MM.1S (cell line): ENCODE data around the gene TUT7.
"Not testable (repeated sequence)": the region's sequence is repeated elsewhere in the genome, so short reads cannot be mapped to it uniquely, and the experiment has no call there.

Experiments used
- DNase-seq: peaks from one replicate; pipeline ENCODE4 v3.0.0-alpha.2; 2015
- H2AFZ ChIP-seq: fragments of 300-600 bp; sonication (generic); 2 replicates; pipeline ENCODE4 v1.6.0; 2016; ENCODE audit warnings: antibody characterized with exemption, low read length
- H3F3A ChIP-seq: fragments of 300-600 bp; sonication (generic); 2 replicates; pipeline ENCODE4 v1.6.1; 2016; ENCODE audit warnings: mild to moderate bottlenecking, antibody characterized with exemption, low read length, moderate library complexity, mixed read lengths; ENCODE audit not compliant: insufficient read depth
- H3K27ac ChIP-seq: fragments of 300-600 bp; sonication (generic); 2 replicates; pipeline ENCODE4 v1.5.1; 2016; ENCODE audit warnings: mild to moderate bottlenecking, low read length
- H3K27me3 ChIP-seq: fragments of 300-600 bp; sonication (generic); replicated peaks from 2 replicates; pipeline ENCODE4 v1.6.0; 2016; ENCODE audit warnings: low read length; ENCODE audit not compliant: insufficient read depth
- H3K36me3 ChIP-seq: fragments of 300-600 bp; sonication (generic); replicated peaks from 2 replicates; pipeline ENCODE4 v1.6.1; 2016; ENCODE audit warnings: mild to moderate bottlenecking, low read length, mixed read lengths; ENCODE audit not compliant: insufficient read depth
- H3K4me1 ChIP-seq: fragments of 300-600 bp; sonication (generic); 2 replicates; pipeline ENCODE4 v1.6.1; 2016; ENCODE audit warnings: low read length, mixed read lengths
- H3K4me2 ChIP-seq: fragments of 300-600 bp; sonication (generic); 2 replicates; pipeline ENCODE4 v1.6.0; 2016; ENCODE audit warnings: low read depth, low read length
- H3K4me3 ChIP-seq: fragments of 300-600 bp; sonication (generic); 2 replicates; pipeline ENCODE4 v1.5.1; 2016; ENCODE audit warnings: low read length, mixed read lengths
- H3K79me2 ChIP-seq: fragments of 300-600 bp; sonication (generic); 2 replicates; pipeline ENCODE4 v1.6.1; 2016; ENCODE audit warnings: mixed run types, low read length, mixed read lengths
- H3K9ac ChIP-seq: fragments of 300-600 bp; sonication (generic); 2 replicates; pipeline ENCODE4 v1.6.1; 2016; ENCODE audit warnings: low read length, mixed read lengths
- H3K9me2 ChIP-seq: fragments of 300-600 bp; sonication (generic); replicated peaks from 2 replicates; pipeline ENCODE4 v1.6.1; 2016; ENCODE audit warnings: mild to moderate bottlenecking, low read length, mixed read lengths; ENCODE audit not compliant: insufficient read depth
- H3K9me3 ChIP-seq: fragments of 300-600 bp; sonication (generic); replicated peaks from 2 replicates; pipeline ENCODE4 v1.6.1; 2016; ENCODE audit warnings: mild to moderate bottlenecking, low read length, mixed read lengths; ENCODE audit not compliant: insufficient read depth
- H4K20me1 ChIP-seq: fragments of 300-600 bp; sonication (generic); 2 replicates; pipeline ENCODE4 v1.6.1; 2016; ENCODE audit warnings: mild to moderate bottlenecking, low read length, moderate library complexity, mixed read lengths; ENCODE audit not compliant: insufficient read depth
- CTCF ChIP-seq: fragments of 300-600 bp; sonication (generic); IDR thresholded peaks from 2 replicates; pipeline ENCODE4 v1.5.1; 2016; ENCODE audit warnings: antibody characterized with exemption, low read length, mixed read lengths
- EZH2 ChIP-seq: fragments of 300-600 bp; sonication (generic); optimal IDR thresholded peaks from 2 replicates; pipeline ENCODE3; 2017; ENCODE audit warnings: low read depth, mild to moderate bottlenecking, antibody characterized with exemption, low read length, mixed read lengths
- EZH2phosphoT487 ChIP-seq: fragments of 300-600 bp; sonication (generic); IDR thresholded peaks from 2 replicates; pipeline ENCODE4 v1.6.1; 2018; ENCODE audit warnings: antibody characterized with exemption, low read length

Gene TUT7

GRCh38 chr9:86389628-86390027, 35.4 kb upstream of the TUT7 start:
- Histone ChIP-seq H3K4me2 (no peak overlapping the region), H3K4me3 (no peak overlapping the region), H3K27me3 (no peaks in the 10 kb centered on the region), H3K9me3 (no peaks in the 10 kb centered on the region), H3K4me1 (no peaks in the 10 kb centered on the region), H2AFZ (no peak overlapping the region), H3K9ac (no peak overlapping the region), H3F3A (no peaks in the 10 kb centered on the region), H3K36me3 (no peaks in the 10 kb centered on the region), H4K20me1 (no peaks in the 10 kb centered on the region), H3K9me2 (no peaks in the 10 kb centered on the region), H3K27ac (no peak overlapping the region), H3K79me2 (no peaks in the 10 kb centered on the region)
- TF ChIP-seq CTCF = no peak
- no peak for TF ChIP-seq EZH2
- TF ChIP-seq EZH2phosphoT487 = no peak
- DNase-seq = no peak

- Histone ChIP-seq H3K27ac (no peak overlapping the region), H3K9me3 (no peaks in the 10 kb centered on the region), H3K4me1 (no peaks in the 10 kb centered on the region), H3K9me2 (no peaks in the 10 kb centered on the region), H3F3A (no peaks in the 10 kb centered on the region), H2AFZ (no peak overlapping the region), H4K20me1 (no peaks in the 10 kb centered on the region), H3K9ac (no peak overlapping the region), H3K27me3 (no peaks in the 10 kb centered on the region), H3K36me3 (no peaks in the 10 kb centered on the region), H3K4me3 (no peak overlapping the region), H3K4me2 (no peak overlapping the region), H3K79me2 (no peaks in the 10 kb centered on the region)
- no peak for TF ChIP-seq EZH2
- TF ChIP-seq EZH2phosphoT487 = no peak
- no peak for TF ChIP-seq CTCF
- no peak for DNase-seq
These were observed 33.2 kb upstream of the TUT7 start for GRCh38 chr9:86387376-86387775.

GRCh38 chr9:86383000-86383399, 28.8 kb upstream of the TUT7 start:
- H4K20me1 ChIP-seq, H3K27me3 ChIP-seq, H3K4me2 ChIP-seq, H3K4me3 ChIP-seq, H3K79me2 ChIP-seq, H3K36me3 ChIP-seq, H3K9ac ChIP-seq, DNase-seq, H3K27ac ChIP-seq, H3K9me3 ChIP-seq, H3K4me1 ChIP-seq, H3F3A ChIP-seq, H2AFZ ChIP-seq, H3K9me2 ChIP-seq: not testable (repeated sequence)

GRCh38 chr9:86376016-86376415, 21.8 kb upstream of the TUT7 start:
- TF ChIP-seq EZH2phosphoT487 = no peak
- no peaks in the 10 kb centered on the region for H3K4me1 ChIP-seq

More at GRCh38 chr9:86376016-86376415, 21.8 kb upstream of the TUT7 start:
- H3K9me2 ChIP-seq = no peaks in the 10 kb centered on the region
- H3K27me3 ChIP-seq = no peaks in the 10 kb centered on the region
- H2AFZ ChIP-seq = no peak overlapping the region
- no peaks in the 10 kb centered on the region for H3K9me3 ChIP-seq
- no peak for DNase-seq
- H3K4me3 ChIP-seq = no peak overlapping the region
- no peak overlapping the region for H3K27ac ChIP-seq
- no peak overlapping the region for H3K9ac ChIP-seq
- H4K20me1 ChIP-seq = no peaks in the 10 kb centered on the region
- H3F3A ChIP-seq = no peaks in the 10 kb centered on the region
- H3K79me2 ChIP-seq = no peaks in the 10 kb centered on the region
- no peak overlapping the region for H3K4me2 ChIP-seq
- no peaks in the 10 kb centered on the region for H3K36me3 ChIP-seq
